Right forelimb (tissue), 1 donor: ENCODE measurements around the gene ANKRD6.

Source experiments
- DNase-seq: peaks from one replicate; pipeline ENCODE4 v3.0.0-alpha.2; 2018

The ANKRD6 gene

GRCh38 chr6:89475634-89476033 lies 42.7 kb downstream of the ANKRD6 start:
- DNase-seq: no peak

DNA sequence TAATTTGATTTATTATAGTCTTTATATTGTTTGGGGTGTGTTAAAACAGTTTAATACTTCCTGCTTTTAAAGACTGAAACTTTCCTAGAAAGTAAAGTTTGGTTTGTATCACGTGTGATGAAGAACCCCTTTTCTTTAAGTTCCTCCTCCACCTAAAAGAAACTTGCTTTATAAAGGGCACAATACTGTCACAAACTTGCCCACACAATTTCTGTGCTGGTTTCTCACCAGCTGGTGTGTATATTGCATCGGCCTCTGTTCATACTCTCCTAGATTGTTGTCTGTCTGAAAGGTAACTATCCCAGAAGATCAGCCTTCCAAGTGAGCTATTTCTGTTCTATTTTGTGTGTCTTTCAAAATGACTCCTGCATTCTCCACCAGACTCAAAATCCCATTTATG lies 46.9 kb downstream of the ANKRD6 start:
- DNase-seq: no peak

DNA sequence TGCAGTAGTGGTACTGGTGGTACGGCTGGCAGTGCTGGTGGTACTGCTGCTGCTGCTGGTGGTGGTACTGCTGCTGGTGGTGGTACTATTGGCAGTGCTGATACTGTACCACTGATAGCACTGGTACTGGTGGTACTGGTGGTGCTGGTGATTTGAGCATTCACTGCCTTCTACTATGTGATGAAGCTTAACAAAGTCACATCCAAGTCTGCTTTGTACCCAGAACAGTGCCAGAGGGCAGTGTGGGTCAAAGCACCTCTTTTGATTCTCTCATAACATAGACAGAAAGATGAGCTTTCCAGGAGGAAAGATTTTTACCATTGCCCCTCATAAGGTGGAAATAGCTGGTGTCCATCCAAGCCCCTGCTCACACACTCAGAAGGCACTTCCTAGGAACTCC lies 48.7 kb downstream of the ANKRD6 start:
- DNase-seq: no peak

GRCh38 chr6:89482126-89482525 lies 49.2 kb downstream of the ANKRD6 start:
- no peak for DNase-seq

GRCh38 chr6:89483111-89483720 lies 50.3 kb downstream of the ANKRD6 start:
- no peak for DNase-seq

DNA sequence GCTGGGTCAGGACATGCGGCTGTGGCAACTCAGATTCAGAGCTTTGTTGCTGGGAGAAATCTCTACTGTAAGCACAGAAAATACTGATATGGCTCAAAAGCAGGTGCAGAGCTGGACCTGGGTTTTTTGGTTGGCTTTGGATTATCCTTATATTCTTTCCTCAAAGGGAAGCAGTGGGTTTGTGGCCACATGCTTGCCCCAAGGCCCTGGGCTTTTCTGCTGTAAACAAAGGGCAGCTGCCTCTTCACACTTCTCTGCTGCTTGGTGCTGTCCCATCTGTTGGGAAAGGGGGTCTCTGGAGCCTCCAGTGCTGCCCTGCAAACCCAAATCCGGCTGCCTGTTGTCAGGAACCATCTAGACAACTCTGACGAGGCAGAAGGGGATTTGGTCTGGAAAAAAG lies 52.4 kb downstream of the ANKRD6 start:
- no peak for DNase-seq

DNA sequence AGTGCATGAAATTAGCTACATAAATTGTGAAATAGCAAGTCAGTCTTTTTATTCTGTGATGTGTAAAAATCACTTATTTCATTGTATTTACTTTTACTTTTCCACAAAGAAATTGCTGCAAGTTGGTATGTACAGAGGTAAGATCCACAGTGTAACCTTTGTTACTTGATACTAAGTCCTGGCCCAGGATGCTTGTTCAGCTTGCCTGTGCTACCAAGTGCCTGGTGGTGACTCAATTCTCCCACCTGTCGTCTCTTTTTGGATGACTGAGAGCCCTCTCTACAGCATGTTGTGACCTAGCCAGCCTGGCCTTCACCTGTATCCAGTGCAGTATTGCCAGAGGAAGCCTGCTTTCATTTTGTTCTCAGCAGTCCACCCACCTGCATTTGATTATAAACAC lies 54.9 kb downstream of the ANKRD6 start:
- no peak for DNase-seq

GRCh38 chr6:89488438-89488837 lies 55.5 kb downstream of the ANKRD6 start:
- DNase-seq: no peak

DNA sequence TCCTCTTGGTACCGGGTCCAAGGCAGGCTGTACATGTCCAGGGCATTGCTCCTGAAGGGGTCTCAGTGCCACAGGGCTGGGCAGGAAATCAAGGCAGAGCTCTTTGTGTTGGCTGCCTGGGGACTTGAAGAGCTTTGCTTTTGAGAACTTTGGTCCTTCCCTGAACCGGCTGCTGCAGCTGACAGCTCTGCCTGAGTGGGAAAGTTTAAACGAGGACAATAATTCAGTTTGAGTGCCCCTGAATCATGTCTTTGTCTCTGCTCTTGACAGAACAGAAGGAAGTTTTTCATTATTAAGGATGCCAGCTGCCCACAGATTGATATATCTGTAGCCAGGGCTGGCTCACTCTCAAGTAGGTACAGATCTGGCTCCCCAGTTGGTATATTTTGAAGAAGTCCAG lies 56.1 kb downstream of the ANKRD6 start:
- no peak for DNase-seq

GRCh38 chr6:89492025-89492640 lies 59.2 kb downstream of the ANKRD6 start:
- no peak for DNase-seq

- no peak for DNase-seq
Observed at GRCh38 chr6:89494131-89494793, 61.3 kb downstream of the ANKRD6 start.

DNA sequence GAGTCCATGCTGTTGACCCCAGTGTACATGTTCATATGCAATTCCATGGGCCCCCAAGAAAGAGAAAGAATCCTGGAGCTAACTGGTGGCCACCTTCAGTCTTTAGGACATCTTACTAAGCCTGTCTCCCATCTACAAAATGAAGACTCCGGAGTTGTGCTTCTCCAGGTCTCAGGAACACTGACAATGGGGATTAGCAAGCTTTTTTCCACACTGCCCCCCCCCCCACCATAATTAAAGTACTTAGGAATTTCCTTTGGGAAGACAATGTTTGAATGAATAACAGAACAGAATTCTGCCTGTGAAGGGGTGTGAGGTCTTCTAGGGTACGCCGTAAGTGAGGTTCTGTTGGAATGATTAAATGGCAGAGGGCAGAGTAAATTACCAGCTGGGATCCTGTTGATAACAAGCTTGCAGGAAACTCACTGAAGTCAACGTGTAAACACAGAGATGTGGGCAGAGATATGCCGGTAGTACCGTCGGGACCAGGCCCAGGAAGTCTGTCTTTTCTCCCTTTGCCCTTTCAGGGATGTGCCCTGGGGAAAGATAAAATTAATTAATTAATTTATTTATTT lies 63.1 kb downstream of the ANKRD6 start:
- DNase-seq: no peak

DNA sequence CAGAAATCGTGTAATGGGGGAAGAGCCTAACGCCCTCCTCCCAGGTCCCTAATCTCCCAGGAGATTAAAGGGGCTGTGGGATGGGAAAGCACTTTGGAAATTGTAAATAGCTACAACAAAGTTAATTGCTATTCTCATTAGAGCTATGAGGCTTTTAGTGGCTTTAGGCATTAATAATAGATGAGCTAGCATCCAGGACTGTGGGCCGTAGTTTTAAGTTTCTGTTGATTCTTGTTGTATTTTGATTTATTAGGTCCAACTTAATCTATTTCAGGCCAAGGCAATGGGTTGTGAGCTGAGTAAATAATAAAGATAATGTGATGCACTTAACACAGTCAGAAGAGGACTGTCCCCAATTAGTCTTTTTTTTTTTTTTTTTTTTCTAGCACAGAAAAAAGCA lies 67.7 kb downstream of the ANKRD6 start:
- DNase-seq: no peak

GRCh38 chr6:89501222-89501621 lies 68.3 kb downstream of the ANKRD6 start:
- no peak for DNase-seq

- no peak for DNase-seq
Observed at GRCh38 chr6:89501753-89502152, 68.8 kb downstream of the ANKRD6 start.

DNA sequence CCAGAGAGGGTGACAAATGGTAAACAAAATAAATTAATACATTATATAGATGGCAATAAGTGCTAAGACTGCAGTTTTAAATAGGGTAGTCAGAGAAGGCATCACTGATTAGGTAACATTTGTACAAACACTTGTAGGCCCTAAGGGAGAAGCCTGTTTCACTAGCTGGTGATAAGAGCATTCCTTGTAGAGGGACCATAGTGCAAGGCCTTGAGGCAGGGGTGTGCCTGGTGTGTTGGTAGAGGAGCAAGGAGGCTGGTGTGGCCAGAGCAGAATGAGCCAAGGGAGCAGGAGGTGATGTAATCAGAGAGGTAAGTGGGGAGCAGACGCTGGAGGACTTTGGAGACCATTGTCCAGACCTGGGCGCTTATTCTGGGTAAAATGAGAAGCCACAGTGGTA lies 70.7 kb downstream of the ANKRD6 start:
- no peak for DNase-seq

DNA sequence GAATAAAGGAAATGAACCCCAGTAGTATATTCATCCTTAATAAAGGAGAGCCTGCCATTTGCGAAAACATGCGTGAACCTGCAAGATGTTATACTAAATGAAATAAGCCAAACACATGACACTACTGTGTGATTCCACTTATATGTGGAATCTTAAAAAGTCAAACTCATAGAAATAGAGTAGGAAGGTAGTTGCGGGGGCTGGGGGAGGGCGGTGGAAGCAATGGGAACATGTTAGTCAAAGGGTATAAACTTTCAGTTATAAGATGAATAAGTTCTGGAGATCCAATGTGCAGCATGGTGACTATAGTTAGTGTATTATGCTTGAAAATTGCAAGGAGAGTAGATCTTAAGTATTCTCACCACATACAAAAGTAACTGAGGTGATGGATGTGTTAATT lies 72.9 kb downstream of the ANKRD6 start:
- no peak for DNase-seq

DNA sequence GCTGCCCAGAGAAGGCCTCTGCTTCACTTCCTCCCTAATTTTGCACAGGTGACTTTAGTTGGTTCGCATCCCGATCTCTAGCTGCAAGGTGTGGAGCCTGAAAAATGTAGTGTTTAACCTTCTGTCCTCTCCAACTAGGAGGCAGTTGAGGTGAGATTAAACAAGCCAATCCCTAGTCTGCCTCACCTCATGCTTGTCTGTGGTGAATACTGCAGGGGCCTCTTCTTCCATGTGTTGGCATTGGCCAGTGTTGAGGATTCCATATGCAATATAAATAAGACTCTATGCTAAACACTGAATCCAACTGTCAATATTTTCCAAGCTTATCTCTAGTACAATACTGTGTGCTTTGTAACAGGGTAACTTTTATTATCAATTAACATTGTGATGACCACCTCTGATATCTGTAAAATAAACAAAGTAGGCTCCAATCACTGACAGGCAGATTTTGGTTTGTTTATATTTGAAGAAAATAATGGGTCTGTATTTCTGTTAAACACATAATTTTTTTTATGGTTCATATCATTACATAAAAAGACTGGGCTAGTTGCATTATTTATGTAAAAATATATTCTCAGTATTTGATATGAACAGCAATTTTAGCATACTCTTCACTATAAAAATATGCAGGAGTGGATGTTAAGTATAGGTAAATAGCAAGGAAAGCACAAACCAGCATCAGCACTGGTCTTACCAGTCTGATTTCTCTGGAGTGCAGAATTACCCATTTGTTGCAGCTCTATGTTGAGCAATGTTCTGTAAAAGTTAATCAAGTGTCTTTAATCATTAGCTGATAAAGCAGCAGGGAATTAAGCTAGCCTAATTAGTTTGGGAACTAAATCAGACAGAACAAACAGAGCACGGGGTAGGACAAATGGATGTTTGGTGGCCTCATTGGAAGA lies 74.0 kb downstream of the ANKRD6 start:
- no peak for DNase-seq

GRCh38 chr6:89508755-89509563 lies 76.0 kb downstream of the ANKRD6 start:
- DNase-seq: no peak

GRCh38 chr6:89509777-89510281 lies 76.9 kb downstream of the ANKRD6 start:
- no peak for DNase-seq

DNA sequence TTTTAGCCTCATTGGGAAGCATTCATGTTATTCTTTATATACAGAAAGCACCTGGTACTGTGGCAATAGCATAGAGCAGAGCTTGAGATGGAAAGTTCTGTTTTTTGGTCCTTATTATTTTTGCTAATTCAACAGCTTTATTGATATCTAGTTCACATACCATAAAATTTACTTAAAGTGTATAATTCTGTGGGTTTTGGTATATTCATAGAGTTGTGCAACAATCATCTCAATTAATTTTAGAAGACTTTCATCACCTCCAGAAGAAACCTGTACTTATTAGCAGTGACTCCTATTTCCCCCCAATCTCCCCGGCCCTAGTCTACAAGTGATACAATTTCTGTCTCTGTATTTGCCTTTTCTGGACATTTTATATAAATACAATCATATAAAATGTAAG lies 77.4 kb downstream of the ANKRD6 start:
- no peak for DNase-seq
